Activated naive CD4-positive, alpha-beta T cell treated with anti-CD3 and anti-CD28 coated beads, Interleukin-2, amount 10 ng/mL, durations not matched to agents 7 days and 5 days (primary cell): ENCODE measurements around the gene SRPK1.
A peak's percentile ranks its signal among the peaks of the same experiment; 100 is the strongest.
"Not testable (repeated sequence)": the region's sequence is repeated elsewhere in the genome, so short reads cannot be mapped to it uniquely, and the experiment has no call there.

Source experiments
- CTCF ChIA-PET: fragments of 350-600 bp; sonication (Branson Sonifier 250); formaldehyde crosslinking; loops from one replicate; lab custom pipeline; 2021; ENCODE audit warnings: antibody characterized with exemption; lab: Charles Lee
- DNase-seq: peaks from one replicate; pipeline ENCODE4 v3.0.0-alpha.2; 2020
- H3K27ac Mint-ChIP-seq: one replicate; pipeline ENCODE4 v1.8.0; 2021; ENCODE audit warnings: mild to moderate bottlenecking, moderate library complexity, mixed read lengths
- H3K27me3 Mint-ChIP-seq: one replicate; pipeline ENCODE4 v1.8.0; 2021; ENCODE audit warnings: mild to moderate bottlenecking, mixed read lengths
- H3K36me3 Mint-ChIP-seq: one replicate; pipeline ENCODE4 v1.8.0; 2021; ENCODE audit warnings: mixed read lengths
- H3K4me1 Mint-ChIP-seq: one replicate; pipeline ENCODE4 v1.8.0; 2021; ENCODE audit warnings: mixed read lengths
- H3K4me3 Mint-ChIP-seq: one replicate; pipeline ENCODE4 v1.8.0; 2021; ENCODE audit warnings: mild to moderate bottlenecking, moderate library complexity, mixed read lengths
- H3K9me3 Mint-ChIP-seq: one replicate; pipeline ENCODE4 v1.8.0; 2021; ENCODE audit warnings: mixed read lengths

Gene SRPK1

GRCh38 chr6:35943390-35943789 is 22.5 kb upstream of the SRPK1 start:
- H3K27ac Mint-ChIP-seq = no peak overlapping the region
- DNase-seq = no peak
- H3K27me3 Mint-ChIP-seq = peaks cover 15% of the 10 kb centered on the region
- peaks cover 2% of the 10 kb centered on the region for H3K9me3 Mint-ChIP-seq
- H3K4me3 Mint-ChIP-seq = no peak overlapping the region
- no peaks in the 10 kb centered on the region for H3K36me3 Mint-ChIP-seq
- CTCF ChIA-PET = no interaction called here
- no peaks in the 10 kb centered on the region for H3K4me1 Mint-ChIP-seq

GRCh38 chr6:35942355-35942754 is 21.5 kb upstream of the SRPK1 start:
- Mint-ChIP-seq H3K4me1 (no peaks in the 10 kb centered on the region), H3K4me3 (no peak overlapping the region), H3K27ac (no peak overlapping the region), H3K36me3 (no peaks in the 10 kb centered on the region), H3K27me3 (peaks cover 18% of the 10 kb centered on the region), H3K9me3 (peaks cover 2% of the 10 kb centered on the region)
- no peak for DNase-seq
- CTCF ChIA-PET = no interaction called here

GRCh38 chr6:35941170-35941569 is 20.3 kb upstream of the SRPK1 start:
- H3K27ac Mint-ChIP-seq, H3K9me3 Mint-ChIP-seq, DNase-seq, H3K4me3 Mint-ChIP-seq, H3K36me3 Mint-ChIP-seq, CTCF ChIA-PET, H3K4me1 Mint-ChIP-seq: not testable (repeated sequence)
- H3K27me3 Mint-ChIP-seq = peaks cover 27% of the 10 kb centered on the region

- DNase-seq, H3K4me1 Mint-ChIP-seq, H3K36me3 Mint-ChIP-seq, H3K27ac Mint-ChIP-seq, H3K4me3 Mint-ChIP-seq, H3K9me3 Mint-ChIP-seq, CTCF ChIA-PET: not testable (repeated sequence)
- H3K27me3 Mint-ChIP-seq = peaks cover 34% of the 10 kb centered on the region
Observed at GRCh38 chr6:35940014-35940413, 19.1 kb upstream of the SRPK1 start.

GRCh38 chr6:35939259-35939658 is 18.4 kb upstream of the SRPK1 start:
- CTCF ChIA-PET = not testable (repeated sequence)
- H3K27me3 Mint-ChIP-seq = peaks cover 36% of the 10 kb centered on the region

GRCh38 chr6:35936681-35937359 is 15.9 kb upstream of the SRPK1 start:
- CTCF ChIA-PET = interaction anchor here (0.6 kb wide), 1 partner anchor 405 kb away, joined by 3 read pairs; no protein-coding TSS in a partner anchor
- Mint-ChIP-seq H3K4me1 (peaks cover 7% of the 10 kb centered on the region), H3K4me3 (no peak overlapping the region)

More at GRCh38 chr6:35939259-35939658, 18.4 kb upstream of the SRPK1 start:
- not testable (repeated sequence) for H3K27ac Mint-ChIP-seq, DNase-seq, H3K4me3 Mint-ChIP-seq, H3K9me3 Mint-ChIP-seq, H3K4me1 Mint-ChIP-seq, H3K36me3 Mint-ChIP-seq

GRCh38 chr6:35935469-35935868 is 14.6 kb upstream of the SRPK1 start:
- peaks cover 3% of the 10 kb centered on the region for H3K9me3 Mint-ChIP-seq
- peaks cover 7% of the 10 kb centered on the region for H3K4me1 Mint-ChIP-seq
- no peak for DNase-seq
- H3K27me3 Mint-ChIP-seq = peaks cover 28% of the 10 kb centered on the region
- no peak overlapping the region for H3K4me3 Mint-ChIP-seq
- CTCF ChIA-PET = no interaction called here
- peaks cover 3% of the 10 kb centered on the region for H3K36me3 Mint-ChIP-seq
- H3K27ac Mint-ChIP-seq = no peak overlapping the region

More at GRCh38 chr6:35936681-35937359, 15.9 kb upstream of the SRPK1 start:
- peaks cover 3% of the 10 kb centered on the region for H3K36me3 Mint-ChIP-seq
- no peak overlapping the region for H3K27ac Mint-ChIP-seq
- no peak for DNase-seq
- peaks cover 32% of the 10 kb centered on the region for H3K27me3 Mint-ChIP-seq
- peaks cover 5% of the 10 kb centered on the region for H3K9me3 Mint-ChIP-seq

GRCh38 chr6:35933844-35934243 is 12.9 kb upstream of the SRPK1 start:
- Mint-ChIP-seq H3K27me3 (peaks cover 28% of the 10 kb centered on the region), H3K4me3 (no peak overlapping the region), H3K9me3 (peaks cover 3% of the 10 kb centered on the region), H3K27ac (no peak overlapping the region), H3K4me1 (peaks cover 7% of the 10 kb centered on the region), H3K36me3 (peaks cover 3% of the 10 kb centered on the region)
- DNase-seq = no peak
- CTCF ChIA-PET = interaction anchor here (0.7 kb wide), 1 partner anchor 22 kb away, joined by 3 read pairs; no protein-coding TSS in a partner anchor

GRCh38 chr6:35931873-35932272 is 11.0 kb upstream of the SRPK1 start:
- CTCF ChIA-PET = interaction anchor here (0.9 kb wide), 1 partner anchor 29 kb away, joined by 3 read pairs; no protein-coding TSS in a partner anchor
- DNase-seq, H3K4me1 Mint-ChIP-seq, H3K9me3 Mint-ChIP-seq, H3K36me3 Mint-ChIP-seq, H3K27ac Mint-ChIP-seq, H3K4me3 Mint-ChIP-seq: not testable (repeated sequence)
- H3K27me3 Mint-ChIP-seq = peaks cover 20% of the 10 kb centered on the region

- CTCF ChIA-PET = no interaction called here
- Mint-ChIP-seq H3K9me3 (no peaks in the 10 kb centered on the region), H3K27ac (no peak overlapping the region), H3K4me1 (peaks cover 7% of the 10 kb centered on the region), H3K36me3 (peaks cover 3% of the 10 kb centered on the region), H3K4me3 (no peak overlapping the region), H3K27me3 (peaks cover 16% of the 10 kb centered on the region)
- no peak for DNase-seq
Observed at GRCh38 chr6:35931120-35931561, 10.2 kb upstream of the SRPK1 start.

GRCh38 chr6:35929601-35930000 is 8.7 kb upstream of the SRPK1 start:
- Mint-ChIP-seq H3K4me3 (no peak overlapping the region), H3K27ac (no peak overlapping the region)
- CTCF ChIA-PET = no interaction called here

GRCh38 chr6:35926509-35927215 is 5.8 kb upstream of the SRPK1 start:
- Mint-ChIP-seq H3K4me1 (peaks cover 13% of the 10 kb centered on the region), H3K4me3 (no peak overlapping the region), H3K9me3 (no peaks in the 10 kb centered on the region), H3K36me3 (no peaks in the 10 kb centered on the region), H3K27ac (no peak overlapping the region), H3K27me3 (no peaks in the 10 kb centered on the region)
- CTCF ChIA-PET = no interaction called here
- DNase-seq = no peak

More at GRCh38 chr6:35929601-35930000, 8.7 kb upstream of the SRPK1 start:
- DNase-seq = no peak
- Mint-ChIP-seq H3K4me1 (peaks cover 7% of the 10 kb centered on the region), H3K27me3 (peaks cover 7% of the 10 kb centered on the region), H3K36me3 (peaks cover 3% of the 10 kb centered on the region), H3K9me3 (no peaks in the 10 kb centered on the region)

- H3K9me3 Mint-ChIP-seq = no peaks in the 10 kb centered on the region
- no peaks in the 10 kb centered on the region for H3K27me3 Mint-ChIP-seq
- no peak for DNase-seq
- H3K4me1 Mint-ChIP-seq = peaks cover 18% of the 10 kb centered on the region
- H3K36me3 Mint-ChIP-seq = no peaks in the 10 kb centered on the region
- H3K4me3 Mint-ChIP-seq = no peak overlapping the region
- no peak overlapping the region for H3K27ac Mint-ChIP-seq
- CTCF ChIA-PET = no interaction called here
Observed at GRCh38 chr6:35925961-35926360, 5.1 kb upstream of the SRPK1 start.

GRCh38 chr6:35924146-35924545 is 3.2 kb upstream of the SRPK1 start:
- Mint-ChIP-seq H3K9me3 (no peaks in the 10 kb centered on the region), H3K36me3 (peaks cover 7% of the 10 kb centered on the region), H3K27me3 (no peaks in the 10 kb centered on the region), H3K4me3 (no peak overlapping the region), H3K4me1 (peaks cover 19% of the 10 kb centered on the region), H3K27ac (no peak overlapping the region)
- CTCF ChIA-PET = no interaction called here
- DNase-seq = no peak

GRCh38 chr6:35922139-35922554 is 1.2 kb upstream of the SRPK1 start:
- no peak for DNase-seq
- CTCF ChIA-PET = no interaction called here
- H3K36me3 Mint-ChIP-seq = peaks cover 12% of the 10 kb centered on the region
- H3K4me1 Mint-ChIP-seq = peaks cover 38% of the 10 kb centered on the region
- H3K9me3 Mint-ChIP-seq = no peaks in the 10 kb centered on the region
- no peaks in the 10 kb centered on the region for H3K27me3 Mint-ChIP-seq
- H3K4me3 Mint-ChIP-seq = peak overlapping the region; percentile 81
- H3K27ac Mint-ChIP-seq = no peak overlapping the region
